ENCODE measurements around the gene SFXN1.

DNA sequence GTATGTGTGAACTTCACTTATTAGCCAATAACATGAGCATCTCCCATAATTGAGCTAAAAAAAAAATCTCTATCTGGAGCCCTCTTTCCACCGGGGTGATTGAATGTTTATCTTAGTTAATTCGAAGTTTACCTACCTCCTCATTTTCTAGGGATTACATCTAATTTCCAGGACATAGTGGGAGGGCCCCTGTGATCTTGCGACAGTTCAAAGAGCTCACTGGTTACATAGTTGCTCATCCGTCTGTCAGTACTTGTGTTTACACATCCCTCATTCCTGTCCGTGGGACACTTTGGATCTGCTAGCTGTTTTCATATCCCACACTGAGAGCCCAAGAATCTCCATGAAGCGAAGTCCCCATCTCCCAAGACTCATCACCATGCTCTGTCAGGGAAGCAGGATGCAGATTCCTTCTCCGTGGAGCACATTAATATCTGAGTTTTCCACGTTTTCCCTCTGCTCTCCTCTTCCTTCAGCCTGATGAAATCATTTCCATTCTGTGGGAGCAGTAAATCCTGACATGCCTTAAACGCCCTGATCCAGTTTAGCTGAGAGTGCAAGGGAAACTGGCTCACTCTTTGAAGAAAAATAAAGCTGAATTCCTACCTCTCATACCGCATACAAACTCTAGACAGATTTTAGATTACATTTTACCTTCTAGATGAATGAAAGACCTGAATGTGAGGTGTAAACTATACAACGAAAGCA lies 10.2 kb upstream of the SFXN1 start:
- TF ChIP-seq, protein P1, sequence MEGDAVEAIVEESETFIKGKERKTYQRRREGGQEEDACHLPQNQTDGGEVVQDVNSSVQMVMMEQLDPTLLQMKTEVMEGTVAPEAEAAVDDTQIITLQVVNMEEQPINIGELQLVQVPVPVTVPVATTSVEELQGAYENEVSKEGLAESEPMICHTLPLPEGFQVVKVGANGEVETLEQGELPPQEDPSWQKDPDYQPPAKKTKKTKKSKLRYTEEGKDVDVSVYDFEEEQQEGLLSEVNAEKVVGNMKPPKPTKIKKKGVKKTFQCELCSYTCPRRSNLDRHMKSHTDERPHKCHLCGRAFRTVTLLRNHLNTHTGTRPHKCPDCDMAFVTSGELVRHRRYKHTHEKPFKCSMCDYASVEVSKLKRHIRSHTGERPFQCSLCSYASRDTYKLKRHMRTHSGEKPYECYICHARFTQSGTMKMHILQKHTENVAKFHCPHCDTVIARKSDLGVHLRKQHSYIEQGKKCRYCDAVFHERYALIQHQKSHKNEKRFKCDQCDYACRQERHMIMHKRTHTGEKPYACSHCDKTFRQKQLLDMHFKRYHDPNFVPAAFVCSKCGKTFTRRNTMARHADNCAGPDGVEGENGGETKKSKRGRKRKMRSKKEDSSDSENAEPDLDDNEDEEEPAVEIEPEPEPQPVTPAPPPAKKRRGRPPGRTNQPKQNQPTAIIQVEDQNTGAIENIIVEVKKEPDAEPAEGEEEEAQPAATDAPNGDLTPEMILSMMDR (IDR thresholded peaks at IDR 0.05): no peak
- no peak for TF ChIP-seq POLR2A (IDR thresholded peaks at IDR 0.05)
